ENCODE results near the gene LYPD4.

Gene LYPD4

GRCh38 chr19:41864374-41864773 is 19.9 kb upstream of the LYPD4 start:
- H2AFZ ChIP-seq (ENCODE audit: low read depth, low read length, severe bottlenecking), result no peak overlapping the region
- H3K9me2 ChIP-seq (replicated peaks; ENCODE audit: insufficient read depth, low read length), result no peaks in the 10 kb centered on the region
- peak overlapping the region; percentile 33 for H3K4me2 ChIP-seq (ENCODE audit: low read depth, low read length, poor library complexity, severe bottlenecking)
- H3K9me3 ChIP-seq (ENCODE audit: insufficient read depth, low read length), result no peaks in the 10 kb centered on the region
- no peak overlapping the region for H3K4me3 ChIP-seq (ENCODE audit: insufficient read depth, low read length, poor library complexity, severe bottlenecking)
- peaks cover 74% of the 10 kb centered on the region for H3F3A ChIP-seq (ENCODE audit: insufficient read depth)
- peak overlapping the region; percentile 25; the same call in 1 of the 2 replicates for H3K9ac ChIP-seq (ENCODE audit: low read length)
- no peak for TF ChIP-seq CTCF (IDR thresholded peaks at IDR 0.05; ENCODE audit: insufficient read depth, low read length, poor library complexity, severe bottlenecking)
- TF ChIP-seq EZH2phosphoT487 (conservative IDR thresholded peaks at IDR 0.05; ENCODE audit: low read length), result no peak
- no peaks in the 10 kb centered on the region for H3K27me3 ChIP-seq (ENCODE audit: low read length)
- H3K27ac ChIP-seq (ENCODE audit: low read depth, low read length), result peak overlapping the region; percentile 48
- H4K20me1 ChIP-seq (ENCODE audit: low read depth, low read length), result peaks cover 30% of the 10 kb centered on the region; the same call in 1 of the 2 replicates
- peaks cover 44% of the 10 kb centered on the region for H3K36me3 ChIP-seq (ENCODE audit: low read length)
- peaks cover 81% of the 10 kb centered on the region for H3K79me2 ChIP-seq (ENCODE audit: insufficient read depth, low read length)

GRCh38 chr19:41863209-41863931 is 18.9 kb upstream of the LYPD4 start:
- H3K79me2 ChIP-seq (ENCODE audit: insufficient read depth, low read length), result peaks cover 80% of the 10 kb centered on the region
- peaks cover 37% of the 10 kb centered on the region for H3K36me3 ChIP-seq (ENCODE audit: low read length)
- no peaks in the 10 kb centered on the region for H3K9me3 ChIP-seq (ENCODE audit: insufficient read depth, low read length)
- no peak overlapping the region for H2AFZ ChIP-seq (ENCODE audit: low read depth, low read length, severe bottlenecking)
- H3K4me2 ChIP-seq (ENCODE audit: low read depth, low read length, poor library complexity, severe bottlenecking), result peak overlapping the region; percentile 66
- H3K9me2 ChIP-seq (replicated peaks; ENCODE audit: insufficient read depth, low read length), result no peaks in the 10 kb centered on the region
- no peak for TF ChIP-seq CTCF (IDR thresholded peaks at IDR 0.05; ENCODE audit: insufficient read depth, low read length, poor library complexity, severe bottlenecking)
- no peak for TF ChIP-seq EZH2phosphoT487 (conservative IDR thresholded peaks at IDR 0.05; ENCODE audit: low read length)
- H3K9ac ChIP-seq (ENCODE audit: low read length), result peak overlapping the region; percentile 97
- H3F3A ChIP-seq (ENCODE audit: insufficient read depth), result peaks cover 70% of the 10 kb centered on the region
- H3K27me3 ChIP-seq (ENCODE audit: low read length), result no peaks in the 10 kb centered on the region
- peaks cover 30% of the 10 kb centered on the region; the same call in 1 of the 2 replicates for H4K20me1 ChIP-seq (ENCODE audit: low read depth, low read length)
- no peak overlapping the region for H3K4me3 ChIP-seq (ENCODE audit: insufficient read depth, low read length, poor library complexity, severe bottlenecking)
- peak overlapping the region; percentile 84 for H3K27ac ChIP-seq (ENCODE audit: low read depth, low read length)

GRCh38 chr19:41862445-41862986 is 18.0 kb upstream of the LYPD4 start:
- Histone ChIP-seq H3K36me3 (ENCODE audit: low read length) (peaks cover 37% of the 10 kb centered on the region), H3K27ac (ENCODE audit: low read depth, low read length) (peak overlapping the region; percentile 84; the same call in 1 of the 2 replicates)

More at GRCh38 chr19:41862445-41862986, 18.0 kb upstream of the LYPD4 start:
- no peaks in the 10 kb centered on the region for H3K9me2 ChIP-seq (replicated peaks; ENCODE audit: insufficient read depth, low read length)
- H3K27me3 ChIP-seq (ENCODE audit: low read length), result no peaks in the 10 kb centered on the region
- H2AFZ ChIP-seq (ENCODE audit: low read depth, low read length, severe bottlenecking), result no peak overlapping the region
- H3K4me3 ChIP-seq (ENCODE audit: insufficient read depth, low read length, poor library complexity, severe bottlenecking), result peak overlapping the region; percentile 82
- H3F3A ChIP-seq (ENCODE audit: insufficient read depth), result peaks cover 61% of the 10 kb centered on the region
- no peak for TF ChIP-seq CTCF (IDR thresholded peaks at IDR 0.05; ENCODE audit: insufficient read depth, low read length, poor library complexity, severe bottlenecking)
- TF ChIP-seq EZH2phosphoT487 (conservative IDR thresholded peaks at IDR 0.05; ENCODE audit: low read length), result no peak
- H3K9ac ChIP-seq (ENCODE audit: low read length), result peak overlapping the region; percentile 97
- H3K4me2 ChIP-seq (ENCODE audit: low read depth, low read length, poor library complexity, severe bottlenecking), result peak overlapping the region; percentile 66
- peaks cover 72% of the 10 kb centered on the region for H3K79me2 ChIP-seq (ENCODE audit: insufficient read depth, low read length)
- no peaks in the 10 kb centered on the region for H3K9me3 ChIP-seq (ENCODE audit: insufficient read depth, low read length)
- H4K20me1 ChIP-seq (ENCODE audit: low read depth, low read length), result peaks cover 30% of the 10 kb centered on the region; the same call in 1 of the 2 replicates

Data from SU-DHL-6 (cell line).